Measurements from ENCODE around the gene TRAF3.

DNA sequence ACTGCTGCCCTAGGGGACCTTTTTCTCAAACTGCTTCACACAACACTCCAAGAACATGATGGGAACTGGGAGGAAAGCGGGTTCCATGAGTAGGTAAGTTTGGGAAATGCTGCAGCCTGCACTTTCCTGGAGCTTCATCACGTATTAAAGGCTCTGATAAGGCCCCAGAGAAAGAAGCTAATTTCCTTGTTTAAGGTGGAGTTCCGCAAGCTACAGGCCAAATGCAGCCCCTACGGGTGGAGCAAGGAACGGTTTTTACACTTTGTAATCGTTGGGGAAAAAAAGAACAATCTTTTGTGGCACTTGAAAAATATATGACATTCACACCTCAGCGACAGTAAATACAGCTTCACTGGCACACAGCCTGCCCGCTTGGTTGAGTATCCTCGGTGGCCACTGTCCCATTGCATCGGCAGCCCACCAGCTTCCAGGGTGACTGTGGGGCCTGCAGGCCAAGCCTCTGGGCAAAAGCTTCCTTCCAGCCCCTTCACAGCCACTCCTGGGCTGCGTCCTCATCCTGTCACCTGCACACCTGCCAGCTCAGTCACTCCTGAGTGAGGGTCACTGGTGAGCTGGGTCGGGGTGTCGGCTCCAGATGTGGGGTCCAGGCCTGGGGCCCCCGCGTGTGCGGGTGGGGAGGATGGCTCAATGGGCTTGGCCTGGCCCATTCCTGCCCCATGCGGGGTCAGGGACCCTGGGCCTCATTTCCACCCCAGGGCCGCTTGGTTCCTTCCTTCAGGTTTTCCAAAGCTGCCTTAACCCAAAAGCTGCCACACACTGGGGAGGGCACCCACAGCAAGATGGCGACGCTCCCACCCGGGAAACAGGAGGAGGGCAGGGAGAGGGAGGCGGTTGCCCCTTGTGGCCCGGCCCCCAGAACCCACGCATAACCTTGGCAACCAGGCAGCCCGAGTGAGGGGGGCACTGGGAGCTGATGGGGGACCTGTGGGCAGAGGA lies 147.7 kb downstream of the TRAF3 start:
- TF ChIP-seq POLR2A (IDR thresholded peaks at IDR 0.05) (no peak), CTCF (IDR thresholded peaks at IDR 0.05 in 4 of 5, conservative IDR thresholded peaks at IDR 0.05 in 1 of 5) (no peak)
